NCI-H1105 (cell line): ENCODE measurements around the gene AP1M1.
"Not testable (repeated sequence)": the region's sequence is repeated elsewhere in the genome, so short reads cannot be mapped to it uniquely, and the experiment has no call there.

Experiments
- DNase-seq: peaks from one replicate; lab custom pipeline; 2025; lab: John Stamatoyannopoulos, UW

AP1M1 gene

DNA sequence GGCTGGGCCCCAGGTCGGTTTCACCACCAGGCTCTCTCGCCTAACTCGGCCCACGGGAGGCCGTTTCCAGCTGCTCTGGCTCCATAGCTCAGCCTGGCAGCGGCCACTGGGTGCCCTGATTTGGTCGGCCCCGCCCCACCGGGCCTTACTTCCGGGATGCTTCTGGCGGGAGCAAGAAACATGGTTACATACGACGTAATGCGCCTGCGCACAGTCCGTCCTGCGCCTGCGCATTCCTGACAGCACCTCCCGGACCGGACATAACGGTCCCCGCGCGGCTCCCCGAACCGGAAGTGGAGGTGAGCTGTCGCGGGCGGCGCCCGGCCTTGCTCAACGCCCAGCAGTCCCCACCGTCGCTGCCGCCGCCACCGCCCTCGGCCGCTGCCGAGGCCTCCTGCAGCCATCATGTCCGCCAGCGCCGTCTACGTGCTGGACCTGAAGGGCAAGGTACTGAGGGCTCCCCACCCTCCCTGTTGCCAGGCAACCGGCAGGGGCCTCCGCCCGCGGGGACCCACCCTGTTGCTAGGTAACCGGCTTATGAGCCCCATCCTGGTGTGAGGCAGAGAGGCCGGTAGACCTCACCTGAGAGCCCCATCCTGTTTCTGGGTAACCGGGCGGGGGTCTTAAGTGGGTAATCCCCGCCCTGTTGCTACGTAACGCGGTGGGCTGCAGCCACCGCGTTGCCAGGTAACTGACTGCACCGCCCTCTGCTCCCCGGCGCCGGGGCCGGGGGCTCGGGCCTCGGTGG is at the start of gene AP1M1:
AP1M1 (plus strand) TSS at position 290 of the 748 bp plus-strand sequence; CDS start at position 406, 116 bp downstream.
- DNase-seq: peak; percentile 97

- DNase-seq: no peak
Measured at GRCh38 chr19:16148443-16149229, 49.1 kb upstream of the AP1M1 start.

- no peak for DNase-seq
Measured at GRCh38 chr19:16153582-16154336, 44.0 kb upstream of the AP1M1 start.

GRCh38 chr19:16154557-16154956 is 43.2 kb upstream of the AP1M1 start:
- no peak for DNase-seq

DNA sequence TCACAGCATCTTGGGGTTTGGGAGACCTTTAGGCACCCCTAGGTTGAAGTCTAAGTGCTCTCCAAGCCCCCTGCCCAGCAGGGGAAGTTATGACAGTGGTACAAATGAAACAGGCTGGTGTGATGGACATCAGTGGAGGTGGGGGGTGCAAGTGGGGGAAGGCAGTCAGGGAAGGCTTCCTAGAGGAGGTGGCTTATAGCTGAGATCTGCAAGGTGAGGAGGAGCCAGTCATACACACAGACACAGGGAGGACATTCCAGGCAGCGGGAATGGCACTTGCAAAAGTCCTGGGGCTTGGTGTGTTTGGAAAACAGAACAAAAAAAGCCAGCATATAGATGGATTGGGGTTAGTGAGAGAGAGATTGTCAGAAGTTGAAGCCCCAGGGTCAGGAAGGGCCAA is 42.6 kb upstream of the AP1M1 start:
- DNase-seq: no peak

- DNase-seq: no peak
Measured at GRCh38 chr19:16156904-16157303, 40.8 kb upstream of the AP1M1 start.

GRCh38 chr19:16157601-16158000 is 40.1 kb upstream of the AP1M1 start:
- DNase-seq: no peak

GRCh38 chr19:16159655-16160054 is 38.1 kb upstream of the AP1M1 start:
- no peak for DNase-seq

- no peak for DNase-seq
Measured at GRCh38 chr19:16160445-16160942, 37.2 kb upstream of the AP1M1 start.

- no peak for DNase-seq
Measured at GRCh38 chr19:16160943-16161560, 36.7 kb upstream of the AP1M1 start.

GRCh38 chr19:16161840-16162239 is 35.9 kb upstream of the AP1M1 start:
- no peak for DNase-seq

GRCh38 chr19:16164222-16164890 is 33.4 kb upstream of the AP1M1 start:
- no peak for DNase-seq

DNA sequence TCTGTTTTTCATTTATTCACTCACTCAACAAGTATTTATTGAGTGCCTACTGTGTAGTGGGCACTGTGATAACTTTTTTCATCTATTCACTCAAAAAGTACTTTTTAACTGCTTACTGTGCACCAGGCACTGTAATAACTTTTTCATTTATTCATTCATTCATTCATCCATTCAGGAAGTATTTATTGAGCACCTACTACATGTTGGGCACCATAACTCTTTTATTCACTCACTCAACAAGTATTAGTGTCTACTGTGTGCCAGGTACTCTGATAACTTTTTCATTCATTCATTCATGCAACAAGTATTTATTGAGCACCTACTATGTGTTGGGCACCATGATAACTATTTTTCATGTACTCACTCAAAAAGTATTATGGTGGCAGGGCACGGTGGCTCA is 31.3 kb upstream of the AP1M1 start:
- DNase-seq: no peak

DNA sequence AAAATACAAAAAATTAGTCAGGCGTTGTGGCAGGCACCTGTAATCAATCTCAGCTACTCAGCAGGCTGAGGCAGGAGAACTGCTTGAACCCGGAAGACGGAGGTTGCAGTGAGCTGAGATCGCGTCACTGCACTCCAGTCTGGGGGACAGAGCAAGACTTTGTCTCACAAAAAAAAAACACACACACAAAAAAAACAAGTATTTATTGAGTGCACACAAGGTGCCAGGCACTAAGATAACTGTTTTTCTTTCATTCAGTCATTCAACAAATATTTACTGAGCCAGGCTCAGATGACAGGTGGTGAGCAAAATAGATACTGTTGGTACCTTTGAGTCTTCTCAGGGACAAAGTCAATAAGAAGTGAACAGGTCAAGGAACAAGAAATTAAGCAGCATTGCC is 30.7 kb upstream of the AP1M1 start:
- DNase-seq: no peak

DNA sequence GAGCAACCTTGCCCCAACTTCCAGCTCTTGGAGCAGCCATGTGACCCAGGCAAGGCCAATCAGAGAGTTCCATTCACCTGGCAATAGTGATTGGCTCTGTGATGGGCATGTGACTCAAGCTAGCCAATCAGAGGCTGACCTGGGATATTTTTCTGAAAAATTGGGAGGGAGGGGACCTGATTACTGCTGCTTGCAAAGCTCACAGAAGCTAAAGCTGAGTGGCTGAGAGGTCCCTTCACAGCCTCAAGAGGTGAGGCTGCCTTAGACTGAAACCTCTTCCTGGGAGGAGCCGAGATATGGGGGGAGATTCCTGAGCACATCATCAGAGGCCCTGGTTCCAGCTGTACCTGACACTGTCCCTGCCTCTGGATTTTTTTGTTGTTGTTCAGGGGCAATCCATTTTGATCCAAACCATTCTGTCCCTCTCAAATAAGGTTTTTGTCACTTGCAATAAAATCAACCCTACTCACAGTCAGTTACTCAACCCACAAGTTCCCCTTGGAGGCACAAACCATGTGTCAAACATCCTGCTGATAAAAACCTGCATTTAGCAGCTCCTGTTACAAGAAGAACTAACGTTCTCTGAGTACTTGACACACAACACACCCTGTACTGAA is 29.1 kb upstream of the AP1M1 start:
- DNase-seq: no peak

DNA sequence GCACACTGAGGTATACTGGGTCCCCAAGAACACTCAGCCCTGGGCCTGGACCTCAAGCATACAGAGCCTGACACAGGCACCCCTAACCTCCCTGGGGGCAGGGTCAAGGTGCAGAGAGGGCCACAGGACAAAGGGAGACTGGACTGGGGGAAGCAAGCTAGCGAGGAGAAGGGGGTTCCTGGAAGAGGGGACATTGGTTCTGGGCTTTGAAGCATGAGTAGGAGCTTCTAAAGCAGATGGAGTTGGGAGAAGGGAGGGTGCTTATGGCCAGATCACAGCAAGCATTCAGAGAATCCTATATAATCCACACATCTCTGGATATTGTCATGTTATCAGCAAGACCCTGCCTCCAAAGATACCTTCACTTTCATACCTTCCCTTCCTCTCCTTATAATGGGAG is 27.6 kb upstream of the AP1M1 start:
- DNase-seq: no peak

DNA sequence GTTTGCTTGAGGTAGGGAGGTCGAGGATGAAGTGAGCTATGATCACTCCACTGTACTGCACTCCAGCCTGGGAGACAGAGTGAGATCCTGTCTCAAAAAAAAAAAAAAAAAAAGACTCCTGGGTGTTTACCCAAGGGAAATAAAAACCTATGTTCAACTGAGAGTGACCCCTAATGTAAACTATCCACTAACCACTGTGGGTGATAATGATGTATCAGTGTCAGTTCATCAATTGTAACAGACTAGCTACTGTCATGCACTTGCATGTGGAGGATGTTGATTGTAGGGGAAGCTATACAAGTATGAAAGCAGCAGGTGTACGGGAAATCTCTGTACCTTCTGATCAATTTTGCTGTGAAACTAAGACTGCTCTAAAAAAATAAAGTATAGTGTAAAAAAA is 21.8 kb upstream of the AP1M1 start:
- no peak for DNase-seq

DNA sequence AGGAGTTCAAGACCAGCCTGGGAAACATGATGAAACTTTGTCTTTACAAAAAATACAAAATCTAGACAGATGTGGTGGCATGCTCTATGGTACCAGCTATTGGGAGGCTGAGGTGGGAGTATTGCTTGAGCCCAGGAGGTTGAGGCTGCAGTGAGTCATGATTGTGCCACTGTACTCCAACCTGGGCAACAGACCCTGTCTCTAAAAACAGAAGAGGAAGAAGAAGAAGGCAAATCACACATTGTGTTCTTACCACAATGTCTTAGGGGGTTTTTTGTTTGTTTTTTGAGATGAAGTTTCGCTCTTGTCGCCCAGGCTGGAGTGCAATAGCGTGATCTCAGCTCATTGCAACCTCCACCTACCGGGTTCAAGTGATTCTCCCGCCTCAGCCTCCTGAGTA is 18.8 kb upstream of the AP1M1 start:
- DNase-seq: not testable (repeated sequence)

GRCh38 chr19:16180611-16181010 is 17.1 kb upstream of the AP1M1 start:
- DNase-seq: no peak

DNA sequence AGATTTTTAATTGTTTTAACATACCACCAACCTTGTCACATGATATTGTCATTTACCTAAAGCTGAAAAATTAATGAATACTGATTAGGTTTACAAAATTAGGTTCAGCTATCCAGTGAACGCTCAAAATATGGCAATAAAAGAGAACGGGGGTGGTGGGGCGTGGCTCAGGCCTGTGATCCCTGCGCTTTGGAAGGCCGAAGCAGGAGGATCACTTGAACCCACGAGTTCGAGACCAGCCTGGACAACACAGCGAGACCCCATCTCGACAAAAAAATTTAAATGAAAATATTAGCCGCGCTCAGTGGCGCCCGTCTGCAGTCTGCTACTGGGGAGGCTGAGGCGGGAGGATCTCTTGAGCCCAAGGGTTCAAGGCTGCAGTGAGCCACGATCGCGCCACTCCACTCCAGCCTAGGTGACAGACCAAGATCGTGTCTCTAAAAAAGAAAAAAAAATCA is 13.0 kb upstream of the AP1M1 start:
- DNase-seq: no peak
